Osteocyte (in vitro differentiated cells): ENCODE results near the gene LRPPRC. TPM values are rescaled to one million over a fixed set of nuclear protein-coding genes. Genes with fewer than 3 reads are reported as not detected.

ENCODE experiments used
- DNase-seq: peaks from one replicate; pipeline ENCODE4 v3.0.0; 2021; ENCODE audit warnings: mixed read lengths; ENCODE audit not compliant: unreplicated experiment; ENCODE audit errors: extremely low spot score
- H3K27ac Mint-ChIP-seq: one replicate; pipeline ENCODE4 v1.8.0; 2021; ENCODE audit warnings: mild to moderate bottlenecking, mixed read lengths; ENCODE audit not compliant: unreplicated experiment
- H3K27me3 Mint-ChIP-seq: one replicate; pipeline ENCODE4 v1.8.0; 2021; ENCODE audit warnings: mixed read lengths; ENCODE audit not compliant: unreplicated experiment
- H3K36me3 Mint-ChIP-seq: one replicate; pipeline ENCODE4 v1.8.0; 2021; ENCODE audit warnings: mixed read lengths; ENCODE audit not compliant: unreplicated experiment
- H3K4me1 Mint-ChIP-seq: one replicate; pipeline ENCODE4 v1.8.0; 2021; ENCODE audit warnings: mixed read lengths; ENCODE audit not compliant: unreplicated experiment
- H3K4me3 Mint-ChIP-seq: one replicate; pipeline ENCODE4 v1.8.0; 2021; ENCODE audit warnings: mild to moderate bottlenecking, moderate library complexity, mixed read lengths; ENCODE audit not compliant: unreplicated experiment
- H3K9me3 Mint-ChIP-seq: one replicate; pipeline ENCODE4 v1.8.0; 2021; ENCODE audit warnings: mixed read lengths; ENCODE audit not compliant: unreplicated experiment
- total RNA-seq: library from RNA; stranded (reverse); gene quantifications from 2 replicates; pipeline ENCODE4 v1.2.1, GENCODE V29; 2021
- TF ChIP-seq, protein P1 (sequence below): fragments of 200-600 bp; sonication (generic); IDR thresholded peaks from 2 replicates; pipeline ENCODE4 v1.5.0; 2021; ENCODE audit warnings: antibody characterized with exemption, mild to moderate bottlenecking, moderate library complexity

LRPPRC gene
- total RNA-seq, 1 donor from 2014 or later: 73.8 TPM

DNA sequence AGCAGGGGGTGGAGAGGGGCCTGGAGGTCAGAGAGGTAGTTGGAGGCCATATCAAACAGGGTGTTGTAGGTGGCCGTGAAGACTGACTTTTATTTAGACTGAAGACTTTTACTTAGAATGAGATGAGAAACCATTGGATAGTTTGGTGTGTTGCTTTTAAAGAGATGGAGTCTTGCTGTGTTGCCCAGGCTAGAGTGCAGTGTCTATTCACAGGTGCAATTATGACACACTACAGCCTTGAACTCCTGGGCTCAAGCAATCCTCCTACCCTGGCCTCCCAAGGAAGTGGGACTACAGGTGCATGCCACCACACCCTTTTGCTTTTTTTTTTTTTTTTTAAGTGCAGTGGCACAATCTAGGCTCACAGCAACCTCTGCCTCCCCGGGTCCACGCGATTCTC, 2.5 kb upstream of the LRPPRC start:
- H3K4me3 Mint-ChIP-seq: no peak overlapping the region
- no peaks in the 10 kb centered on the region for H3K36me3 Mint-ChIP-seq
- TF ChIP-seq, protein P1, sequence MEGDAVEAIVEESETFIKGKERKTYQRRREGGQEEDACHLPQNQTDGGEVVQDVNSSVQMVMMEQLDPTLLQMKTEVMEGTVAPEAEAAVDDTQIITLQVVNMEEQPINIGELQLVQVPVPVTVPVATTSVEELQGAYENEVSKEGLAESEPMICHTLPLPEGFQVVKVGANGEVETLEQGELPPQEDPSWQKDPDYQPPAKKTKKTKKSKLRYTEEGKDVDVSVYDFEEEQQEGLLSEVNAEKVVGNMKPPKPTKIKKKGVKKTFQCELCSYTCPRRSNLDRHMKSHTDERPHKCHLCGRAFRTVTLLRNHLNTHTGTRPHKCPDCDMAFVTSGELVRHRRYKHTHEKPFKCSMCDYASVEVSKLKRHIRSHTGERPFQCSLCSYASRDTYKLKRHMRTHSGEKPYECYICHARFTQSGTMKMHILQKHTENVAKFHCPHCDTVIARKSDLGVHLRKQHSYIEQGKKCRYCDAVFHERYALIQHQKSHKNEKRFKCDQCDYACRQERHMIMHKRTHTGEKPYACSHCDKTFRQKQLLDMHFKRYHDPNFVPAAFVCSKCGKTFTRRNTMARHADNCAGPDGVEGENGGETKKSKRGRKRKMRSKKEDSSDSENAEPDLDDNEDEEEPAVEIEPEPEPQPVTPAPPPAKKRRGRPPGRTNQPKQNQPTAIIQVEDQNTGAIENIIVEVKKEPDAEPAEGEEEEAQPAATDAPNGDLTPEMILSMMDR: no peak
- H3K9me3 Mint-ChIP-seq: no peaks in the 10 kb centered on the region
- peaks cover 20% of the 10 kb centered on the region for H3K27me3 Mint-ChIP-seq
- no peak overlapping the region for H3K27ac Mint-ChIP-seq
- no peak for DNase-seq
- H3K4me1 Mint-ChIP-seq: peaks cover 21% of the 10 kb centered on the region

DNA sequence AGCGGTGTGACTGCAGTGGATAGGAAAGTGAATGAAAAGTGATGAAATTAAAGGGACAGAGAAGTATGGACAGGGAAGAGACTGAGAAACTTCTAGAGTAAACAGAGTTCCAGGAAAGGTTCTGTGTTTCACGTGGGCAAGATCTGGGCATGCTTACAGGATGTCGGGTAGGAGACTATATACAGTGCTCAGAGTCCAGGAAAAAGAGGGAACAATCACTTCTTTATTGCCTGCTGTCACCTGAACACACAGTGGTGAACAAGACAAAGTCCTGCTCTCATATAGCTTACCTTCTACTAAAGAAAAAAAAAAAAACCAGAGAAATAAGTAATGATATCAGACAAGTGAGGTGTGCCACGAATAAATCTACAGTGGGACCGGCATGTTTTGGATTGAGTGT, 2.4 kb downstream of the LRPPRC start:
- no peak for DNase-seq
- peaks cover 24% of the 10 kb centered on the region for H3K4me1 Mint-ChIP-seq
- TF ChIP-seq, protein P1: no peak
- no peak overlapping the region for H3K27ac Mint-ChIP-seq
- no peaks in the 10 kb centered on the region for H3K27me3 Mint-ChIP-seq
- H3K4me3 Mint-ChIP-seq: peak overlapping the region; percentile 23
- H3K36me3 Mint-ChIP-seq: peaks cover 20% of the 10 kb centered on the region
- H3K9me3 Mint-ChIP-seq: no peaks in the 10 kb centered on the region

DNA sequence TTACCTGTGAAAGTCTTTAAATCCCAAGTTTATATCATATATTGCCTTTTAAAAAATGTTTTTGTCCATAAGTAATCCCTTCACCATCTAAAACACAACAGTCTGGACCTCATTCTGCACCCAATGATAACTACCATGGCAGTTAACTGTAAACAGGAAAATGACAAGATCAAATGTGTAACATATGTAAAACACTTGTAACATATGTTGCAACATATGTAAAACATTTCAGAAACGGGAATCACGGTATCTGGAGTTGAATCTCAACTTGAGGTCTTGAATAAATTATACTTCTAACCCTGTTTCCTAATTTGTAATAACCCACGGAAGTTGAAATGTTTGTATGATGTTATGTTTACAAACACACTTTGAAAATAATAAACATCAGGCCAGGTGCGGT, 6.2 kb downstream of the LRPPRC start:
- TF ChIP-seq, protein P1: no peak
- H3K4me1 Mint-ChIP-seq: peaks cover 16% of the 10 kb centered on the region
- DNase-seq: no peak
- peaks cover 23% of the 10 kb centered on the region for H3K36me3 Mint-ChIP-seq
- H3K9me3 Mint-ChIP-seq: no peaks in the 10 kb centered on the region
- no peaks in the 10 kb centered on the region for H3K27me3 Mint-ChIP-seq
- no peak overlapping the region for H3K4me3 Mint-ChIP-seq
- H3K27ac Mint-ChIP-seq: no peak overlapping the region

DNA sequence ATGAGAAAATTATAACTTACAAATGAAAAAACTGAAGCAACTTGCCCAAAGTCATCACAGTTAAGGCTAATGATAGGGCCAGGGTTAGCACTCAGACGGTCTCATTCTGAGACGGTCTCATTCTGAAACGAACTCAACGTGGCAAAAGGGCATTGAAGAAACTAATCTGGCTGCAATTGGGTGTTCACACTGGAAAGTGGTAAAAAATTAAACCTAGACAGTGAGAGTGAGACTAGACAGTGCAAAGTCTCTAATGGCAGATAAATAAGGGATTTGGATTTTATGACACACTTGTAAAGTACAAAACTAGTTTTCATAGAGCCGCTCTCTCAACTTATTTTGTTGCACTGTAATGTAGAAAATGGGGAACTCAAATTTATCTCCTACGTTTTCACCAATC, 9.2 kb downstream of the LRPPRC start:
- Mint-ChIP-seq H3K4me3 (no peak overlapping the region), H3K27ac (no peak overlapping the region), H3K9me3 (no peaks in the 10 kb centered on the region), H3K27me3 (no peaks in the 10 kb centered on the region), H3K36me3 (peaks cover 14% of the 10 kb centered on the region), H3K4me1 (no peaks in the 10 kb centered on the region)
- no peak for DNase-seq
- TF ChIP-seq, protein P1: no peak

DNA sequence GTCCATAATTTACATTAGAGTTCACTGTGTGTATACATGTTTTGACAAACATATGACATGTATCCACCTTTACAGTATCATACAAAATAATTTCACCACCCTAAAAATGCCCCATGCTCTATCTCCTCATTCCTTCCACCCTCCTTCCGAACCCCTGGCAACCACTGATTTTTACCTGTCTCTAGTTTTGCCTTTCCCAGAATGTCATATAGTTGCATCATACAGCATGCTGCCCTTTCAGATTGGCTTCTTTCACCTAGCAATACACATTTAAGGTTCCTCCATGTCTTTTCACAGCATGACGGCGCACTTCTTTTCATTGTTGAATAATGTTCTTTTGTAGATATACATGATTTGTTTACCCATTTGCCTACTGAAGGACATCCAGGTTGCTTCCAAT, 10.4 kb downstream of the LRPPRC start:
- Mint-ChIP-seq H3K4me1 (no peaks in the 10 kb centered on the region), H3K36me3 (peaks cover 13% of the 10 kb centered on the region), H3K4me3 (no peak overlapping the region), H3K9me3 (no peaks in the 10 kb centered on the region), H3K27me3 (no peaks in the 10 kb centered on the region), H3K27ac (peak overlapping the region; percentile 1)
- TF ChIP-seq, protein P1: no peak
- no peak for DNase-seq
